GM19043 (cell line): ENCODE measurements around the gene KCNA2.

ENCODE experiments used
- ATAC-seq: cut with Tn5 transposase; IDR thresholded peaks from one replicate; pipeline ENCODE4 v1.9.1; 2021; ENCODE audit warnings: low read depth; ENCODE audit not compliant: unreplicated experiment

KCNA2 gene

DNA sequence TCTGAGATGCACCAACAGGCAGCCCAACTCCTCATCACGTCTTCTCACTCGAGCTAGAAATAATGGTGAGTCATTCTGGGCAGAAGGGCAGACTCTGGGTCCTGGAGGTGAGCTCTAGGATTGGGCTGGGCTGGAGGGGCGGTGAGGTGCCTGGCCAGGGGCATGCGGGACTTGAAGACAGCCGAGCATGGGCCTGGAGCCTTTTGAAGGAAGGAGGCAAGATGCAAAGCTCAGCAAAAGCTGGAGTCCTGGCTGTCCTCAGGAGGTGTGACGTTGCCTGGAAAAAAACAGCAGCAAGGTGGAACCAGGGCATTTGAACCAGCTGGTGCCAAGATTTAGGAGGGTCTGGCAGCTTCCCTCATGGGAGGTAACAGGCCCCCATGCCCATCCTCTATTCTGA is 712 bp downstream of the KCNA2 start:
- no peak for ATAC-seq

- no peak for ATAC-seq
Observed at GRCh38 chr1:110604586-110605148, 1.5 kb downstream of the KCNA2 start.

GRCh38 chr1:110603058-110603457 is 3.1 kb downstream of the KCNA2 start:
- ATAC-seq, result no peak

DNA sequence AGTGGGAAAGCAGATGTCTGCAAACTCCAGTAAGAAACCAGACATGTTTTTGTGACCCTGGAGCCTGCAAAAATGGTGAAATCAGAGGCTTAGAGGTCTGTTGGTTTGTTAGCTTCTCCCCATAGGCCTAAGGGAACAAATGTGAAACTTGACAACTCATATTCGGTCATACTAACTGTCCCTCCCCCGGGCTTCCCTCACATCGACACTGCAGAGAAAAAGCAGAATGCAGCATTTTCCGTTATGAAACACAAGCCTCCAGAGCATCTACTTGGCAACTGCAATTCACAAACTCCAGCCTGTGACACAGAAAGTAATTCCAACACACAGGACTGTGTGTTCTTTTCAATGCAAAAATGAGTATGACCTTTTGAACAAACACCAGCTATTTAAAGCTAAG is 3.7 kb downstream of the KCNA2 start:
- ATAC-seq, result no peak

DNA sequence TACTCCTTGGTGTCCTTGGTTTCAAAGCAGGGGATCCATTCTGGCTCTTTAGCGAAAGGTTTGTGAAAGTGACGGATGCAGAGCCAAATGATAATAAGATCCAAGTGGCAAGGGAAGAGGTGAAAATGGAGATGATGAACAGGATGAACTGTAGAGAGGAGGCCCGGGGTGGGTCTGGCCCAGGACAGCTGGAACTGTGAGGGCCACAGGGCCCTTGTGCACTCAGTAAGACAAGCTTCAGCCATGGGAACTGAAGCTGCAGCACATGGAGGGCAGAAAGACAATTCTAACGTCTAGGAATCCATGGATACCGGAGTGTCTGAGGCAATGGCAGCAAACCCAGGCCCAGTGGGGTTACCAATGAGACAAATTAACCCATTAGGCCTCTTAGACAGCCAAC is 4.8 kb downstream of the KCNA2 start:
- ATAC-seq, result no peak

GRCh38 chr1:110600716-110601115 is 5.4 kb downstream of the KCNA2 start:
- ATAC-seq, result no peak

DNA sequence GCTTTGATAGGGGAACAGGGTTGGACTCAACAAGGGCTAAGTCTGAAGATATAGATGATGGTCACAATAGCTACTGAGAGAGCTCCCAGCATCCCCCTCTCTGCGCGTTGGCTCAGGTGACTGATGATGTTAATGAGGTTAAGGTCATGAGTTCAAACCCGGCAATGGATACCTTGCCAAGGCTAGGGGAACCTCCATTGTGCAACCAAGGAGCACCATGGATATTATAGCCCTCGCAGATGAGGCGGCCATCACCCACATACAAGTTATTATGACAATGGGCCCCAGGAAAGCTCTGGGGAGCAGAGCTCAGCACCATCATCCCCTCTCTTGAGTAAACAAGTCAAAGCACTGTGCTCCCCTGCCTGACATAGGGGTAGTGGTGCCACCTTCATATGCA is 8.2 kb downstream of the KCNA2 start:
- no peak for ATAC-seq

DNA sequence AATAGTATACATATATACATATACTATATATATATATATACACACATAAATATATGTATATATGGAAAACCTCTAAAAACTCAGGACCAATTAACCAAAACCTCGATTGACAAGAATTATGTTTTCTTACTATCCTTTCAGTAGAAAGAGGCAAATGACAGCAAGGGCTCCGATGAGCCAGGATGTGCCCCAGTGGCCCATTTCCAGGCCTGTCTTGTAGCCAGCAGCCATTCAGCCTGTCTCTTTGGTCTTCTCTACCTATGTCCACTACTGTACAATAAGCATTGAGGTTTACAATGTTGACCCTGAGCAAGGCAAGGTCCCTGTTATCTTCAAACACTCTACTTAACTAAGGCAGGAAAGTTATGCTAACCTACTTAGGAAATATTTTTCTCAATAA is 9.8 kb downstream of the KCNA2 start:
- ATAC-seq, result no peak

- no peak for ATAC-seq
Observed at GRCh38 chr1:110595353-110595710, 10.8 kb downstream of the KCNA2 start.

DNA sequence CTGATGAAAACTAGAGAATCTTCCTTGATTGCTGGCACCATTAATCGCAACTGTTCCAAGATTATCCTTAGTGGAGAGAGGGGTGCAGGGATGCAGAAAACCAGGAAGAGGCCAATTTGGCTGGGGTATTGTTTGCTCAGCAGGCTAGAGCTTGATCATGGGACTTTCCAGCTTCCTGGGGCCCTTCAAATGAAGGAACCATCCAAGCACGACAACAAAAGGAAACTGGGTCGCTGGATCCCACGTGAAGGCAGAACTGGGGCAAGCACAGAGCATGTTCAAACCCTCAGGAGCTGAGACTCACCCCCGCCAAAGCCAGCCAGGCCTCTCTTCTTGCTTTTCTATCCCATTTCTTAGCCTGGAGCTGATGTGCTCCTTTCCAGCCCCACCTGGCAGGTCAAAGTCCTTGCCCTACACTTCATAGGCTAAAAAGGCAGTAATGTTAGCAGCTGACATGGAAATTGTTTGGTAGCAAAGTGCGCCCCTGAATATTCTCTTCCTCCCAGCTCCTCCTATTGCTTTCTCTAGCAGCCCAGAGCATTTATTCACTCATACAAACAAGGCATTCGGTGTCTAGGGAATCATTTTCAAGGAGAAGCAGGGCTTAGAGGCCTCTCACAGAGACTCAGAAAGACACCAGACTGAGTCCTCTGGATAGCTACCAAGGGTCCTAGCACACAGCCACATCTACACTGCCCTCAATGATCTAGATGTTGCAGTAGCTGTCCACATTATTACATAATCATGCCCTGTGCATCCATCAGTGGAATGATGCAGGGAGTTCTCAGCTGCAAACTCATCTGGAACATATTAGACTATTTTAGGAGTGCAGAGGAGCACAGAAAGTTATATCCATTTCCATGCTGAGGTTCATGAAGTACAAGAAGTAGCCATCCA is 11.5 kb downstream of the KCNA2 start:
- ATAC-seq, result no peak

DNA sequence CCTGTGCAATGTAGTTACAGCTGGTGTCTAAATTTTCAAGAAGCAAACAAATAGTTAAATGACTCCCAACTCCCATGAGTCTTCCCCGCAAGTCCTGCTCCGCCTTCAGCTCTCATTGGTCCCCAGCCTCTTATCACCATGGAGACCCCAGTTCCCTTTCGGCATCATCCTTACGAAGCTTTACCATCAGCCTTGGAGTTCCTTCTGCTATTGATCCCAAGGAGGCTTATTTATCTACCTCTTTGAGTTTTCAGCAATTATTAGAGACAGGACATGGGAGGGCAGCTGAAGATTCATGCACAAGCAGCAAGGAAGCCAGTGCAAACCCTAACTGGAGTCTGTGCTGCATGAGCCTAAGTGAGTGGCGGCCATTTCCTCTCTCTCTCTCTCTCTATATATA is 12.3 kb downstream of the KCNA2 start:
- no peak for ATAC-seq

DNA sequence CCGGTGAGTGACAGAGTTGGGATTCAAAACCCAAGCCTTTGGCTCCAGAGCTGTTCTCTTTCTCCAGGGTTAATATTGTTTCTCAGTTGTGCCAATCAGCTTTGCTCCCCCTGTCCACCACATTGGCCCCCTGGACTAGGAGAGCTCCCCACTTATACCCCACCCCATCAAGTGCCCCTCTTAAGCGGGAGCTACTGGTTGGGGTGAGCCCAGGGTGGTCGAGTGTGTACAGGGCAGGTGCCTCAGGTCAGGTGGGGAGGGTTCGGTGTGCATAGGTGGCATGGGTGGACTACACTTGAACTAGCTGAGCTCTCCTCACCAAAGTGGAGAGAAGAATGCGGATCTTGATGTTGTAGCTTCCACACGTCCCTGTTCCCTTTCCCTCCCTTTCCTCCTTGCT is 14.2 kb downstream of the KCNA2 start:
- ATAC-seq, result no peak

DNA sequence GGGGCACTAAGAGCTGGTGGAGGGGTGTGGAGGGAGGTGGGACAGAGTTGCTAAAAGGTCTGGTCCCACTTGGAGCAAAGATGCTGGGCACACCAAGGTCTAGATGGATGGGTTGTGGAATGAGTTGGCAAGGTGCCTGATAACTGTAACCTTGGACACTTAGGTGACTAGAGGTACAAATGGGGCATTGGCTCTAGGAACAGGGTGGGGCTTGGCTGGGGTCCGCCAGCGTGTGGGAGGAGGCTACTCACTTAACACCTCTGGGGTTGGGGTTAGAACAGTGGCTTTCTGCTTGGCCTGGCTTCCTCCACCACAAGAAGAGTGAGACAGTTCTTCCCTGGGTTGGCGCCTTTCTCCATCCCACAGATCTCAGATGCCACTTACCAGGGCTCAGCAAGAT is 17.2 kb downstream of the KCNA2 start:
- ATAC-seq, result no peak

DNA sequence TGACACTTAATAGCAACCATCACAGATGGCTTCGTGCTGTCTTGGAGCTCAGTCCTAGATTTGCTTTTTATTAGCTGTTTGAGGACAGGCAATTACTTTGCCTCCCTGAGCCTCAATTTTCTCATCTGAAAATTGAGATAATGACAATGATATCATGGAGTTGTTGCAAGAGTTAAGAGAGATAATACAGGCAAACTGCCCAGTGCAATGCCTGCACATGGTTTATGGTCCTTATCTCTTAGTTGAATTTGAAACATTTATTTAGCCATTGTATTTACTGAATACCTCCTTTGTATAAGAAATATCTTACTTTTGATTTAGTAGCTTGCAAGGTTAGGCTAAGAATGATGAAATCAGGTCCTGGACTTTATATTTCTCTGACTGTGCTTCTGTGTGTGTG is 17.7 kb downstream of the KCNA2 start:
- ATAC-seq, result no peak

- ATAC-seq, result no peak
Observed at GRCh38 chr1:110587906-110588305, 18.3 kb downstream of the KCNA2 start.

GRCh38 chr1:110585481-110585880 is 20.7 kb downstream of the KCNA2 start:
- no peak for ATAC-seq

- no peak for ATAC-seq
Observed at GRCh38 chr1:110584045-110584444, 22.1 kb downstream of the KCNA2 start.

DNA sequence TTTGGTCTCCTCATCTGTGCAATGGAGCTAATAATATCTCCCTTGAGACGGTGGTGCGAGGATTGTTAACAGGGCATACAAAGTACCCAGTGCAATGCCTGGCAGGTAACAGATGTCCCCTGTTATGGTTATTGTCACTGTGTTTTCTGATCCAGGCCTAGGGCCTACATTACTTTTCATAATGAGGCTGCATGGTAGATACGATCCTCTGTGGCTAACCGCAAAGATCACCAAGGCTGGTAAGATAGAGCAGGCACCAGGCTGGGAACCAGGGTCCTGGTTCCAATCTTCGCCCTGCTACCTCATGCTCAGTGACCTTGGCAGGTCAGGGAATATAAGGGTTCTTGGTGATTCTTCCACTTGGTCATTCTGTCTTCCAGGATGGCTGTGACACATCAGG is 22.7 kb downstream of the KCNA2 start:
- ATAC-seq, result no peak

GRCh38 chr1:110582378-110582777 is 23.8 kb downstream of the KCNA2 start:
- no peak for ATAC-seq

GRCh38 chr1:110581682-110582145 is 24.4 kb downstream of the KCNA2 start:
- ATAC-seq, result no peak

DNA sequence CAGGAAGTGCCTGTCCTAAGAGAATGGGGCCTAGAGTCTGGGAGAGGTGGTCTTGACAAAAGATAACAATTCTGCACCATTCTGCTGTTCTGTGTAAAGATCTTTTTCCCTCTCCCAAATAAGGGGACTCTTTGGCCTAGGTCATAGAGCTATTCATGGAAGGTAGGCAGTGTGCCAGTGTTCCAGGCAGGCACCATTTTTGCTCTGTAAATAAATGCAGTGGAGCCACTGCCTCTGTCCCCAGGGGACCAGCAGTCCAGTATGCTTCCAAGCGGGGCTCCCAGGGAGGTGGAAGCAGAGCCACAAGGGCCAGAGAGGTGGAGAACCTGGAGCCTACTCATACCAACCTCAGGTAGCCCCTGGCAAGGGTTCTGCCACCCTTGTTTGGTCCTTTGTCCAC is 25.9 kb downstream of the KCNA2 start:
- ATAC-seq, result no peak

- ATAC-seq, result no peak
Observed at GRCh38 chr1:110579460-110579859, 26.7 kb downstream of the KCNA2 start.
